WTC11 (cell line): ENCODE results near the gene DPEP2NB.

Experiments
- CTCF ChIP-seq: fragments of 200-600 bp; IDR thresholded peaks from 2 replicates; pipeline ENCODE4 v1.8.0; 2022; ENCODE audit warnings: antibody characterized with exemption
- JUN ChIP-seq: sonication (generic); formaldehyde crosslinking; IDR thresholded peaks from 2 replicates; pipeline ENCODE4 v1.8.0; 2023; ENCODE audit warnings: mild to moderate bottlenecking, missing genetic modification reagents
- ZNF232 ChIP-seq: sonication (generic); formaldehyde crosslinking; IDR thresholded peaks from 2 replicates; pipeline ENCODE4 v1.8.0; 2022; ENCODE audit warnings: mild to moderate bottlenecking, missing genetic modification reagents

DNA sequence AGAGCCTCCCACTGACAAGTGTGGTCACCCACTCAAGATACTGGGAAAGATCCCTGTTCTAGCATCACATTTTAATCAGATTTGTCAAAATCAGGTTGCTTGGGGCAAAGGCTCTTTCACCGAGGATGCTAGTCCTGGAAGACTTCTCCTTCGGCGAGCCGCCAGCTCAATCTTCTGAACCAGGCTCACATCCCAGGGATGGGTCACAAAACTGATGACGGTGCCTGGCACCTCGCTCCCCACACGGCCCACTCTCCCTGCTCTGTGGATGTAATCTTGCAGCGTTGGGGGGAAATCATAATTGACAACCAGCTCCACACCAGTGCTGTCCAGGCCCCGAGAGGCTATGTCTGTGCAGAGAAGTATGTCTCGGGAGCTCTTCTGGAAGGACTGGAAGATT is 5.8 kb upstream of the DPEP2NB start:
- no peak for TF ChIP-seq JUN (CRISPR knock-in tag)
- TF ChIP-seq ZNF232 (CRISPR knock-in tag): no peak
- no peak for TF ChIP-seq CTCF
